SK-N-SH (cell line): ENCODE data around the gene C1orf50. TPM values are rescaled to one million over a fixed set of nuclear protein-coding genes. Genes with fewer than 3 reads are reported as not detected.

Source experiments
- CTCF ChIA-PET: fragments of 300-600, 350-600 bp; formaldehyde crosslinking; extraction: SDS; loops from one replicate; lab custom pipeline; 2021; lab: Yijun Ruan, JAX
- POLR2A ChIA-PET: fragments of 350-600 bp; sonication (Branson Sonifier 250); formaldehyde crosslinking; extraction: SDS; loops from one replicate; lab custom pipeline; 2020; ENCODE audit warnings: antibody characterized with exemption, inconsistent platforms; lab: Yijun Ruan, JAX
- DNase-seq: peaks from one replicate; pipeline ENCODE4 v3.0.0; 2012
- H2AFZ ChIP-seq: fragments of 200-600 bp; sonication (generic); 2 replicates; pipeline ENCODE4 v1.8.1; 2016; ENCODE audit warnings: antibody characterized with exemption, mild to moderate bottlenecking, low read depth
- H3F3A ChIP-seq: fragments of 200-600 bp; sonication (generic); replicated peaks from 2 replicates; pipeline ENCODE3; 2016; ENCODE audit warnings: antibody characterized with exemption, mild to moderate bottlenecking; ENCODE audit not compliant: insufficient read depth
- H3K27ac ChIP-seq, 2 experiments: fragments of 200-500 bp in 1 of 2; fragments of 200-600 bp in 1 of 2; sonication (Bioruptor generic) in 1 of 2; sonication (generic), shearing (Covaris generic) in 1 of 2; 2 replicates each; pipeline versions ENCODE4 v1.5.1 to v1.6.1; 2014 to 2016; ENCODE audit warnings: low read depth in 2 of 2, inconsistent platforms in 1 of 2, low read length in 1 of 2, mild to moderate bottlenecking in 1 of 2, mixed read lengths in 1 of 2
- H3K27me3 ChIP-seq: fragments of 200-600 bp; sonication (generic), shearing (Covaris generic); 2 replicates; pipeline ENCODE4 v1.6.1; 2016; ENCODE audit warnings: mixed run types; ENCODE audit not compliant: insufficient read depth
- H3K36me3 ChIP-seq, 2 experiments: fragments of 200-500 bp in 1 of 2; fragments of 200-600 bp in 1 of 2; sonication (Bioruptor generic) in 1 of 2; sonication (generic) in 1 of 2; replicated peaks in 1 of 2; 2 replicates each; pipeline versions ENCODE3 to v1.5.1; 2014 to 2016; ENCODE audit warnings: low read length in 1 of 2, mild to moderate bottlenecking in 1 of 2; ENCODE audit not compliant: insufficient read depth in 2 of 2, control insufficient read depth in 1 of 2
- H3K4me1 ChIP-seq, 2 experiments: fragments of 200-500 bp in 1 of 2; fragments of 200-600 bp in 1 of 2; sonication (Bioruptor generic) in 1 of 2; sonication (generic), shearing (Covaris generic) in 1 of 2; 2 replicates each; pipeline versions ENCODE4 v1.5.1 to v1.6.1; 2014 to 2016; ENCODE audit warnings: low read depth in 1 of 2, low read length in 1 of 2, mixed run types in 1 of 2; ENCODE audit not compliant: insufficient read depth in 2 of 2, control insufficient read depth in 1 of 2
- H3K4me2 ChIP-seq: fragments of 200-600 bp; sonication (generic), shearing (Covaris generic); 2 replicates; pipeline ENCODE4 v1.6.1; 2017; ENCODE audit warnings: mixed run types
- H3K4me3 ChIP-seq, 2 experiments: fragments of 200-500 bp in 1 of 2; fragments of 200-600 bp in 1 of 2; sonication (Bioruptor generic) in 1 of 2; sonication (generic), shearing (Covaris generic) in 1 of 2; 2 replicates each; pipeline versions ENCODE4 v1.5.1 to v1.8.1; 2014 to 2016; ENCODE audit warnings: low read depth in 2 of 2, inconsistent platforms in 1 of 2, low read length in 1 of 2, mild to moderate bottlenecking in 1 of 2, mixed read lengths in 1 of 2, moderate library complexity in 1 of 2
- H3K79me2 ChIP-seq: fragments of 200-600 bp; sonication (generic); 2 replicates; pipeline ENCODE4 v1.8.1; 2017; ENCODE audit warnings: mild to moderate bottlenecking; ENCODE audit not compliant: insufficient read depth
- H3K9ac ChIP-seq: fragments of 200-600 bp; sonication (generic); 2 replicates; pipeline ENCODE4 v1.6.1; 2017; ENCODE audit warnings: mixed run types
- H3K9me2 ChIP-seq: fragments of 200-600 bp; sonication (generic); 2 replicates; pipeline ENCODE4 v1.6.1; 2017; ENCODE audit warnings: mixed run types
- H3K9me3 ChIP-seq: fragments of 200-600 bp; sonication (generic); 2 replicates; pipeline ENCODE4 v1.6.1; 2017; ENCODE audit warnings: mixed run types, mild to moderate bottlenecking, moderate library complexity
- H4K20me1 ChIP-seq: fragments of 200-600 bp; sonication (generic); 2 replicates; pipeline ENCODE4 v1.6.1; 2017; ENCODE audit warnings: mild to moderate bottlenecking, mixed run types; ENCODE audit not compliant: insufficient read depth
- ELF1 ChIP-seq: IDR thresholded peaks from 2 replicates; pipeline ENCODE4 v1.4.0; 2012
- EP300 ChIP-seq, 2 experiments: IDR thresholded peaks; 2 replicates each; pipeline versions ENCODE4 v1.4.0 to v1.6.1; 2012; ENCODE audit warnings: borderline replicate concordance in 1 of 2, low read depth in 1 of 2, low read length in 1 of 2
- GABPA ChIP-seq: IDR thresholded peaks from 2 replicates; pipeline ENCODE4 v1.4.0; 2012; ENCODE audit warnings: low read depth, mild to moderate bottlenecking
- GATA2 ChIP-seq: sonication (generic); formaldehyde crosslinking; IDR thresholded peaks from 2 replicates; pipeline ENCODE4 v1.5.0; 2020; ENCODE audit warnings: mild to moderate bottlenecking, missing genetic modification reagents
- JUND ChIP-seq: IDR thresholded peaks from 2 replicates; pipeline ENCODE4 v1.4.0; 2012
- MAX ChIP-seq: IDR thresholded peaks from 2 replicates; pipeline ENCODE4 v1.4.0; 2012; ENCODE audit warnings: low read depth
- NFIC ChIP-seq: IDR thresholded peaks from 2 replicates; pipeline ENCODE4 v1.4.0; 2012; ENCODE audit warnings: borderline replicate concordance
- PBX3 ChIP-seq: IDR thresholded peaks from 2 replicates; pipeline ENCODE4; 2012
- POLR2AphosphoS5 ChIP-seq: IDR thresholded peaks from 2 replicates; pipeline ENCODE4 v1.6.1; 2012; ENCODE audit warnings: low read depth, low read length
- RAD21 ChIP-seq: IDR thresholded peaks from 2 replicates; pipeline ENCODE4 v1.6.1; 2012; ENCODE audit warnings: mild to moderate bottlenecking, low read length
- RCOR1 ChIP-seq: fragments of 150-350 bp; IDR thresholded peaks from 2 replicates; pipeline ENCODE4 v1.6.1; 2017; ENCODE audit warnings: antibody characterized with exemption, low read length
- REST ChIP-seq: IDR thresholded peaks from 2 replicates; pipeline ENCODE4 v1.6.1; 2012; ENCODE audit warnings: mild to moderate bottlenecking, low read depth, low read length, moderate library complexity
- RFX5 ChIP-seq: IDR thresholded peaks from 2 replicates; pipeline ENCODE4 v1.6.1; 2012; ENCODE audit warnings: mild to moderate bottlenecking, improper control_type of control experiment, low read length
- SIN3A ChIP-seq: IDR thresholded peaks from 2 replicates; pipeline ENCODE4 v1.6.1; 2012; ENCODE audit warnings: low read depth, mild to moderate bottlenecking, low read length, moderate library complexity, borderline replicate concordance
- TAF1 ChIP-seq: IDR thresholded peaks from 2 replicates; pipeline ENCODE4 v1.6.1; 2012; ENCODE audit warnings: low read depth, mild to moderate bottlenecking, low read length, moderate library complexity, borderline replicate concordance
- TCF12 ChIP-seq: IDR thresholded peaks from 2 replicates; pipeline ENCODE4 v1.4.0; 2012
- USF2 ChIP-seq: fragments of 150-350 bp; IDR thresholded peaks from 2 replicates; pipeline ENCODE4 v1.6.1; 2017; ENCODE audit warnings: antibody characterized with exemption, low read length, low read depth, borderline replicate concordance
- ZBTB33 ChIP-seq: IDR thresholded peaks from 2 replicates; pipeline ENCODE4 v1.4.0; 2012; ENCODE audit warnings: low read depth, borderline replicate concordance
- WGBS: methylation state at CpG from one replicate; pipeline ENCODE4 v1.1.6; 2017; ENCODE audit warnings: low lambda C conversion rate; 5-methylcytosine and 5-hydroxymethylcytosine counted together
- polyA plus RNA-seq, 3 experiments: library from polyadenylated mRNA; depleted of rRNA; stranded (reverse); fragments of >200 nt; gene quantifications; 2 replicates each; pipeline ENCODE4 v1.2.3, GENCODE V29; 2012

Gene C1orf50
- polyA plus RNA-seq, 1 of the 3 experiments (the other 2 are of a cell fraction): 2.6 TPM

GRCh38 chr1:42769811-42770210, 2.8 kb downstream of the C1orf50 start:
- H3K27me3 ChIP-seq: no peaks in the 10 kb centered on the region
- peaks cover 17% of the 10 kb centered on the region in 2 experiments for H3K36me3 ChIP-seq
- no peak for DNase-seq
- peaks cover 14% of the 10 kb centered on the region for H3F3A ChIP-seq
- H3K9ac ChIP-seq: no peak overlapping the region
- TF ChIP-seq PBX3: no peak
- no peak for TF ChIP-seq REST
- no peak for TF ChIP-seq RCOR1
- TF ChIP-seq SIN3A: no peak
- no peak for TF ChIP-seq EP300 (IDR thresholded peaks at IDR 0.05; ENCODE audit: borderline replicate concordance in 1 of 2, low read depth in 1 of 2, low read length in 1 of 2)
- no peak for TF ChIP-seq NFIC
- no peak overlapping the region for H3K4me2 ChIP-seq
- H4K20me1 ChIP-seq: peaks cover 3% of the 10 kb centered on the region
- CTCF ChIA-PET: interaction anchor here (0.7 to 10.1 kb wide), 3 partner anchors 144 to 603 kb away, joined by 3 to 75 read pairs (median 3); no protein-coding TSS in a partner anchor
- peaks cover 78% of the 10 kb centered on the region for H3K79me2 ChIP-seq
- no peaks in the 10 kb centered on the region for H3K9me2 ChIP-seq
- 95% methylated on average over 3 of the region's 3 CpGs for WGBS
- H3K4me1 ChIP-seq: peaks cover under 1 to 10% of the 10 kb centered on the region in 2 experiments; a peak in 2 of 4 replicates
- H3K27ac ChIP-seq: no peak overlapping the region
- H3K4me3 ChIP-seq: no peak overlapping the region
- no peak overlapping the region for H2AFZ ChIP-seq
- H3K9me3 ChIP-seq: no peaks in the 10 kb centered on the region
- POLR2A ChIA-PET: no interaction called here

- Histone ChIP-seq H3K9me2 (no peaks in the 10 kb centered on the region), H3K79me2 (peaks cover 44% of the 10 kb centered on the region), H3K4me3 (no peak overlapping the region), H3K27ac (no peak overlapping the region), H3K4me2 (no peak overlapping the region), H3K36me3 (peaks cover 40 to 43% of the 10 kb centered on the region in 2 experiments), H3F3A (no peaks in the 10 kb centered on the region), H3K9me3 (no peaks in the 10 kb centered on the region), H2AFZ (no peak overlapping the region), H3K9ac (no peak overlapping the region), H3K27me3 (no peaks in the 10 kb centered on the region), H3K4me1 (peaks cover 0 to 1% of the 10 kb centered on the region in 2 experiments; a peak in 1 of 4 replicates), H4K20me1 (no peaks in the 10 kb centered on the region)
- no peak for DNase-seq
- ChIA-PET POLR2A (interaction anchor here (0.6 kb wide), 1 partner anchor 1787 kb away, joined by 3 read pairs; no protein-coding TSS in a partner anchor), CTCF (interaction anchor here (1.3 to 10.1 kb wide), 2 partner anchors 150 to 301 kb away, joined by 3 to 75 read pairs; no protein-coding TSS in a partner anchor)
- 52% methylated on average over 2 of the region's 2 CpGs for WGBS
- no peak for TF ChIP-seq USF2
- TF ChIP-seq GABPA: no peak
- TF ChIP-seq ZBTB33: no peak
- no peak for TF ChIP-seq GATA2
- no peak for TF ChIP-seq POLR2AphosphoS5
- TF ChIP-seq RFX5: no peak
- no peak for TF ChIP-seq EP300 (IDR thresholded peaks at IDR 0.05; ENCODE audit: borderline replicate concordance in 1 of 2, low read depth in 1 of 2, low read length in 1 of 2)
- no peak for TF ChIP-seq NFIC
- no peak for TF ChIP-seq TCF12
- no peak for TF ChIP-seq TAF1
- no peak for TF ChIP-seq MAX
- TF ChIP-seq SIN3A: no peak
- TF ChIP-seq ELF1: no peak
- TF ChIP-seq RAD21: no peak
- TF ChIP-seq JUND: no peak
These were observed 6.4 kb downstream of the C1orf50 start for GRCh38 chr1:42773420-42773819.
